ENCODE results near the gene TRAT1. TPM values are rescaled to one million over a fixed set of nuclear protein-coding genes. Genes with fewer than 3 reads are reported as not detected.

TRAT1 gene
- total and polyA plus RNA-seq, 9 of the 15 experiments (the other 6 are each of a cell fraction or from before 2014, with no cell fraction given): not detected

GRCh38 chr3:108835101-108835500 lies 12.5 kb downstream of the TRAT1 start:
- H3K4me1 ChIP-seq (replicated peaks in 1 of 2; ENCODE audit: control insufficient read depth in 2 of 2, insufficient read depth in 2 of 2, low read length in 2 of 2): no peaks in the 10 kb centered on the region
- BruUV-seq (replicated peaks): no TSS peak
- CTCF ChIA-PET (ENCODE audit: low intra/inter-chr PET ratio): no interaction called here

More at GRCh38 chr3:108835101-108835500, 12.5 kb downstream of the TRAT1 start:
- Histone ChIP-seq H3K9ac (ENCODE audit: insufficient read depth in 1 of 2, low read depth in 2 of 2, low read length in 2 of 2) (no peak overlapping the region), H3K27me3 (ENCODE audit: control insufficient read depth in 2 of 2, insufficient read depth in 2 of 2, low read length in 2 of 2) (no peaks in the 10 kb centered on the region), H2AFZ (ENCODE audit: low read depth, low read length) (no peak overlapping the region), H3K9me3 (replicated peaks; ENCODE audit: control insufficient read depth, insufficient read depth, low read depth, low read length) (no peaks in the 10 kb centered on the region), H3K79me2 (ENCODE audit: control insufficient read depth, insufficient read depth, low read length) (no peaks in the 10 kb centered on the region), H3K4me2 (ENCODE audit: insufficient read depth, low read length) (no peak overlapping the region), H4K20me1 (replicated peaks; ENCODE audit: control insufficient read depth, insufficient read depth, low read length) (no peaks in the 10 kb centered on the region), H3K4me3 (no peak overlapping the region), H3K36me3 (ENCODE audit: control insufficient read depth, insufficient read depth, low read length) (no peaks in the 10 kb centered on the region), H3K9me1 (ENCODE audit: control insufficient read depth, insufficient read depth, low read length) (no peaks in the 10 kb centered on the region), H3K27ac (ENCODE audit: extremely low read depth, low read depth, low read length) (no peak overlapping the region)
- FAIRE-seq (no peak), DNase-seq (ENCODE audit: extremely low read depth in 1 of 4, low spot score in 3 of 4) (no peak), ATAC-seq (no peak)
- in situ Hi-C loops (cut with MboI): no loop called here
- intact Hi-C loops (cut with micrococcal nuclease): no loop called here
- no peak for TF ChIP-seq UBTF (IDR thresholded peaks at IDR 0.05; ENCODE audit: borderline replicate concordance in 1 of 2, low read depth in 2 of 2, low read length in 2 of 2)
- WGBS (ENCODE audit: insufficient coverage, low coverage, missing lambda C conversion rate): 10% methylated on average over 2 of the region's 2 CpGs
- POLR2A ChIA-PET: no interaction called here
